Measurements from ENCODE around the gene PSMB5.

The PSMB5 gene

DNA sequence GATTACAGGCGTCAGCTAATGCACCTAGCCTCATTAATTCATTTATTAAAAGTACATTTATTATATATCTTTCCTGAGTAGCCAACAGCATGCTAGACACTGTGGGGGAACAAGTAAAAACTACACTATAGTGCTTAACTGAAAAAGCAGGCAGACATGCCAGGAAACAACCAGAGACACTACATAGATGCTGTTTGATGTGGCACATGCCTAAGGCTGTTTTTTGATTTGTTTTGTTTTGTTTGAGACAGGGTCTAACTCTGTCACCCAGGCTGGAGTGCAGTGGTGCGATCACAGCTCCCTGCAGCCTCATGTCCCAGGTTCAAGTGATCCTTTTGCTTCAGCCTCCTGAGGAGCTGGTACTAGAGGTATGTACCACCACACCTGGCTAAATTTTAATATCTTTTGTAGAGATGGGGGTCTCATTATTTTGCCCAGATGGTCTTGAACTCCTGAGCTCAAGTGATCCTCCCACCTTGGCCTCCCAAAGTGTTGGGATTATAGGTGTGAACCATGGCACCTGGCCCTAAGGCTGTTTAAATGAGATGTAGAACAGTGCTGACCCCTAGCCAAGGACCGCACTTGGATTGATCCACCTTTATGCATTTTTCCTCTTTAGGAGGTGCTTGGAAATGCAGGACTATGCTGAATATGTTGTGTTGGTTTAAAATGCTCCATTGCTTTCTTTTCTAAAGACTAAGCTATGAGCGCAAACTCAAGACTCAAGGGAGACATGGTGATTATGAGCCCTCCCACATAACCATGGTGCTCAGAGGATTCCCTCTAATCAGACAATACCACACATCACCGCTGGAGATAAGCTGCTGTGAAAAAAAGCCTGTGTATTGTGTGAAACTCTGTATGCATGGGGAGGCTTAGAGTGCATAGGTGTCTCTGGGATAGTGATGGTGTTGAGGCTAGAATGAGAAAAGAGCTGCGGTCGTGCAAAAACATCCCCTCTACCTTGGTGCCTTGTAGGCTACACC is 14.3 kb downstream of the PSMB5 start:
- TF ChIP-seq, protein P1, sequence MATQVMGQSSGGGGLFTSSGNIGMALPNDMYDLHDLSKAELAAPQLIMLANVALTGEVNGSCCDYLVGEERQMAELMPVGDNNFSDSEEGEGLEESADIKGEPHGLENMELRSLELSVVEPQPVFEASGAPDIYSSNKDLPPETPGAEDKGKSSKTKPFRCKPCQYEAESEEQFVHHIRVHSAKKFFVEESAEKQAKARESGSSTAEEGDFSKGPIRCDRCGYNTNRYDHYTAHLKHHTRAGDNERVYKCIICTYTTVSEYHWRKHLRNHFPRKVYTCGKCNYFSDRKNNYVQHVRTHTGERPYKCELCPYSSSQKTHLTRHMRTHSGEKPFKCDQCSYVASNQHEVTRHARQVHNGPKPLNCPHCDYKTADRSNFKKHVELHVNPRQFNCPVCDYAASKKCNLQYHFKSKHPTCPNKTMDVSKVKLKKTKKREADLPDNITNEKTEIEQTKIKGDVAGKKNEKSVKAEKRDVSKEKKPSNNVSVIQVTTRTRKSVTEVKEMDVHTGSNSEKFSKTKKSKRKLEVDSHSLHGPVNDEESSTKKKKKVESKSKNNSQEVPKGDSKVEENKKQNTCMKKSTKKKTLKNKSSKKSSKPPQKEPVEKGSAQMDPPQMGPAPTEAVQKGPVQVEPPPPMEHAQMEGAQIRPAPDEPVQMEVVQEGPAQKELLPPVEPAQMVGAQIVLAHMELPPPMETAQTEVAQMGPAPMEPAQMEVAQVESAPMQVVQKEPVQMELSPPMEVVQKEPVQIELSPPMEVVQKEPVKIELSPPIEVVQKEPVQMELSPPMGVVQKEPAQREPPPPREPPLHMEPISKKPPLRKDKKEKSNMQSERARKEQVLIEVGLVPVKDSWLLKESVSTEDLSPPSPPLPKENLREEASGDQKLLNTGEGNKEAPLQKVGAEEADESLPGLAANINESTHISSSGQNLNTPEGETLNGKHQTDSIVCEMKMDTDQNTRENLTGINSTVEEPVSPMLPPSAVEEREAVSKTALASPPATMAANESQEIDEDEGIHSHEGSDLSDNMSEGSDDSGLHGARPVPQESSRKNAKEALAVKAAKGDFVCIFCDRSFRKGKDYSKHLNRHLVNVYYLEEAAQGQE (IDR thresholded peaks at IDR 0.05; ENCODE audit: insufficient read depth in 1 of 2, low read depth in 2 of 2, low read length in 2 of 2): no peak
- TF ChIP-seq FOXP2 (optimal IDR thresholded peaks at IDR 0.05; ENCODE audit: borderline replicate concordance, extremely low read depth, extremely low read length, insufficient read depth): no peak
- TF ChIP-seq SIN3A (IDR thresholded peaks at IDR 0.05; ENCODE audit: borderline replicate concordance, insufficient read depth, low read length): no peak
- TF ChIP-seq TAF1 (IDR thresholded peaks at IDR 0.05; ENCODE audit: borderline replicate concordance, insufficient read depth, low read length): no peak

DNA sequence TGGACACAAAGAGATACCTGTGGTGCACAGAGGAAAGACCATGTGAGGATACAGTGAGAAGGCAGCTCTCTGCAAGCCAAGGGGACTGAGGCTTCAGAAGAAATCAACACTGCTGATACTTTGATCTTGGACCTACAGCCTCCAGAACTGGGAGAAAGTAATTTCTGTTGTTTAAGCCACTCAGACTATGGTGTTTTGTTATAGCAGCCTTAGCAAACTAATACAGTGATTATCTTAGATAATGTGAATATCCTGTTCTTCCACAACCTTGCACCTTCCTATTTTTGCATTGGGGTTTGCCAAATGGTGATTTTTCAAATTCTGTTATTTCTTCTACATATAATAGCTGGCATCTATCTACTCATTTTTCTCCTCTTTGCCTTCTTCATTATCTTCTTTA is 16.6 kb downstream of the PSMB5 start:
- TF ChIP-seq, protein P1 (IDR thresholded peaks at IDR 0.05; ENCODE audit: insufficient read depth in 1 of 2, low read depth in 2 of 2, low read length in 2 of 2): no peak
- TF ChIP-seq SIN3A (IDR thresholded peaks at IDR 0.05; ENCODE audit: borderline replicate concordance, insufficient read depth, low read length) (no peak), TAF1 (IDR thresholded peaks at IDR 0.05; ENCODE audit: borderline replicate concordance, insufficient read depth, low read length) (no peak), POLR2AphosphoS5 (IDR thresholded peaks at IDR 0.05; ENCODE audit: low read depth, low read length) (no peak), FOXP2 (optimal IDR thresholded peaks at IDR 0.05; ENCODE audit: borderline replicate concordance, extremely low read depth, extremely low read length, insufficient read depth) (no peak)

DNA sequence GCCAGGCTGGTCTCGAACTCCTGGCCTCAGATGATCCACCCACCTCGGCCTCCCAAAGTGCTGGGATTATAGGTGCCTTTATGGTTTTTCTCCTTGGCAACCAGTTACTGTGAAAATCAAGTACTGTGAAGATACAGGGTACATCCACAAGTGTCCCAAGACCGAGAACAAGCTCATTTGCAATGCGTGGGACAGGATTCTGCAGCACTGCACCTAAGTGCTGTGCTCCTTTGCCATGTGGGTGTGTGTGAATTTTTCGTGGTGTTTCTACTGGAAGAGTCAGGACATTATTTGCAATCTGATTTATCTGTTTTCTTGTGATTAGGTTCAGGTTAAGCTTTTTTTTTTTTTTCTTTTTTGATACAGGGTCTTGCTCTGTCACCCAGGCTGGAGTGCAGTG is 17.6 kb downstream of the PSMB5 start:
- TF ChIP-seq TAF1 (IDR thresholded peaks at IDR 0.05; ENCODE audit: borderline replicate concordance, insufficient read depth, low read length): no peak

DNA sequence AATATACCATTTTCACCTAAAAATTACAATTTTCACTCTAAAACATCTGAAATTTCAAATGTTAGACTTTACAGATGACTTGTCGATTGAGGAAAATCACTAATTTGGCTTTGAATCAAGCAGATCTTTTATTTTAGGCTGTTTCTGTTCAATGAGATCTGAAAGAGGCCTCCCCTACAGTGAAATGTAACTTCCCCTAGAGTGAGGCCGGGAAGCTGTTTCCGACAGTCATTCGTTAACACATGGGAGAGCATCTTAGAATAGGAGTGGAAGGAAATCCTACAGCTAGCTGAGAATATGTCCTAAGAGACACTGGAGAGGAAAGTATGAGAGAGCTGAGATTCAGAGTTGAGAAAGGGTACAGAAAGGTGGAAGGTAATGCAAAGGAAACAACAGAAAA is 19.1 kb downstream of the PSMB5 start:
- TF ChIP-seq SIN3A (IDR thresholded peaks at IDR 0.05; ENCODE audit: borderline replicate concordance, insufficient read depth, low read length) (no peak), TAF1 (IDR thresholded peaks at IDR 0.05; ENCODE audit: borderline replicate concordance, insufficient read depth, low read length) (no peak), POLR2AphosphoS5 (IDR thresholded peaks at IDR 0.05; ENCODE audit: low read depth, low read length) (no peak), FOXP2 (optimal IDR thresholded peaks at IDR 0.05; ENCODE audit: borderline replicate concordance, extremely low read depth, extremely low read length, insufficient read depth) (no peak)
- TF ChIP-seq, protein P1 (IDR thresholded peaks at IDR 0.05; ENCODE audit: insufficient read depth in 1 of 2, low read depth in 2 of 2, low read length in 2 of 2): no peak

DNA sequence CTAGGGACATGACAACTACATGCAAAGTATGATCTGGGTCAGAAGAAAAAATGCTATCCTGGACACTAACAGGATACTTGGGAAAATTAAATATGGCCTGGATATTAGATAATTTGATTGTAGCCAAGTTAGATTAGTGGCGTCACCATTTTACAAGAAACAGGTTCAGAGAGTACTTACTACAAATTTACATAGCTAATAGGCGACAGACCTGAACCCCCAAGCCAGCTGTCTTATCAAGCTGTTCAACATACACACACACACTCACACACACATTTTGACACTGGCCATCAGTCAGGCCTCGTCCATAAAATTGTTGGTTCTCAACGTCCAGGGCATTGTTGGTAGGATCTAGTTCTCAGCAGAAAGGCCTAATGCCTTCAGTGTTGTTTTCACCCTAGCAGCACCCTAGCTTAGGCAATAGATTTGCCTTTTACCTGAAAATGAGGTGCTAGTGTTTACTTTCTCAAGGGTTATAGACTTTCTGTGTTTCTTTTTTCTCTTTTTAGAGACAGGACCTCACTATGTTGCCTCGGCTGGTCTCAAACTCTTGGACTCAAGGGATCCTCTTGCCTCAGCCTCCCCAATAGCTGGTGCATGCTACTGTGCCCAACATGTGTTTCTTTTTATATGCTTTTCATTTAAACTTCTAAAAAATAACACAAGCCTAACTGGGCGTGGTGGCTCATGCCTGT is 21.5 kb downstream of the PSMB5 start:
- TF ChIP-seq POLR2AphosphoS5 (IDR thresholded peaks at IDR 0.05; ENCODE audit: low read depth, low read length): no peak

Measured in PFSK-1 (cell line).